GM18507 (cell line): ENCODE data around the gene OGDH.
"Not testable (repeated sequence)": the region's sequence is repeated elsewhere in the genome, so short reads cannot be mapped to it uniquely, and the experiment has no call there.

Source experiments
- DNase-seq: peaks from one replicate; pipeline ENCODE4 v3.0.0; 2011; ENCODE audit warnings: low read depth; ENCODE audit not compliant: insufficient read length; ENCODE audit errors: extremely low spot score
- FAIRE-seq: peaks from 2 replicates; lab custom pipeline; 2011; peaks lifted over from hg19 to GRCh38; lab: Jason Lieb, UNC

The OGDH gene

GRCh38 chr7:44697136-44698045, 91.0 kb downstream of the OGDH start:
- FAIRE-seq, result no peak

DNA sequence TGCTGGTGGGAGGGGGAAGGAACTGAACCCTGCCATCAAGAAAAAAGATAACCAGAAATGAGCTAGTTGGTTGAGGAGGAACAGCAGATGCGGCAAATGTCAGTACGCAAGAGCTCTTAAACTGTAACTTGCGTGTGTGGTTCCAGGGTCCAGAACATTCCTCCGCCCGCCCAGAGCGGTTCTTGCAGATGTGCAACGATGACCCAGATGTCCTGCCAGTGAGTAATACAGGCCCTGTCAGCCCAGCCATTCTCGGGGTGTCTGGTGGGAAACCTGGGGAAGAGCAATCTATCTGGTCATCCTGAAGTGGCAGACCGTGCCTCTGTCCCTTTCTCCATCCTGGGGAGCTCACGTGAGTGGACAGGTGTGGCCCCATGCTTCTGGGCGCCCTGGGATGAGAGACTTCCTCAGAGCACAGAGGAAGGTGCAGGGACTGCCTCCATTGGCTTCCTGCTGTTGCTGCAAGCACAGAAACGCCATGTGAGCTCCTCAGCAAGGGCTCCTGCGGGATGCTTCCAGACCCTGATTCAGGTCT, 91.7 kb downstream of the OGDH start:
- DNase-seq, result no peak
- FAIRE-seq, result no peak

More at GRCh38 chr7:44697136-44698045, 91.0 kb downstream of the OGDH start:
- no peak for DNase-seq

DNA sequence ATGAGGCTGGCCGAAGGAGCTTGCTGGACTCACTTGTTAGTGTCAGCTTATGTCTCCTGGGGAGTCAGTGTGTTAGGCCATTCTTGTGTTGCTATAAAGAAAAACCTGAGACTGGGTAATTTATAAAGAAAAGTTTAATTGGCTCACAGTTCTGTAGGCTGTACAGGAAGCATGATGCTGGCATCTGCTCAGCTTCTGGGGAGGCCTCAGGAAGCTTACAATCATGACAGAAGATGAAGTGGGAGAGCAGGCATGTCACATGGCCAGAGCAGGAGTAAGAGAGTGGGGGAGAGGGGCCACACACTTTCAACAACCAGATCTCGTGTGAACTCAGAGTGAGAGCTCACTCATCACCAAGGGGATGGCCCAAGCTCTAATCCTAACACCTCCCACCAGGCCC, 93.2 kb downstream of the OGDH start:
- DNase-seq, FAIRE-seq: not testable (repeated sequence)

- DNase-seq, result no peak
- FAIRE-seq, result no peak
These were observed 93.9 kb downstream of the OGDH start for GRCh38 chr7:44700322-44700721.

GRCh38 chr7:44703391-44703790, 97.0 kb downstream of the OGDH start:
- not testable (repeated sequence) for FAIRE-seq, DNase-seq

- no peak for FAIRE-seq
- DNase-seq, result no peak
These were observed 97.5 kb downstream of the OGDH start for GRCh38 chr7:44703921-44704320.

DNA sequence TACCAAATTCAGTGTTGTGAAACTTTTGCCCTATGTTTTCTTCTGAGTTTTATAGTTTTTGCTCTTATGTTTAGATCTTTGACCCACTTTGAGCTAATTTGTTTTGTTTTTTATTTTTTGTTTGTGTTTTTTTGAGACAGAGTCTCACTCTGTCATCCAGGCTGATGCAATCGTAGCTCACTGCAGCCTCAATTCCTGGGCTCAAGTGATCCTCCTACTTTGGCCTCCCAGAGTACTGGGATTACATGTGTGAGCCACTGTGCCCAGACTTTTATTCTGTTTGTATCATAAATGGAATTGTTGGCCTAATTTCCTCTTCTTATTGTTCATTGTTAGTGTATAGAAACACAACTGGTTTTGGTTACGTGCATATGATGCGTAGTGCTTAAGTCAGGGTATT, 99.0 kb downstream of the OGDH start:
- no peak for DNase-seq
- FAIRE-seq, result no peak

GRCh38 chr7:44706788-44707557, 100.5 kb downstream of the OGDH start:
- FAIRE-seq, result no peak
- no peak for DNase-seq

DNA sequence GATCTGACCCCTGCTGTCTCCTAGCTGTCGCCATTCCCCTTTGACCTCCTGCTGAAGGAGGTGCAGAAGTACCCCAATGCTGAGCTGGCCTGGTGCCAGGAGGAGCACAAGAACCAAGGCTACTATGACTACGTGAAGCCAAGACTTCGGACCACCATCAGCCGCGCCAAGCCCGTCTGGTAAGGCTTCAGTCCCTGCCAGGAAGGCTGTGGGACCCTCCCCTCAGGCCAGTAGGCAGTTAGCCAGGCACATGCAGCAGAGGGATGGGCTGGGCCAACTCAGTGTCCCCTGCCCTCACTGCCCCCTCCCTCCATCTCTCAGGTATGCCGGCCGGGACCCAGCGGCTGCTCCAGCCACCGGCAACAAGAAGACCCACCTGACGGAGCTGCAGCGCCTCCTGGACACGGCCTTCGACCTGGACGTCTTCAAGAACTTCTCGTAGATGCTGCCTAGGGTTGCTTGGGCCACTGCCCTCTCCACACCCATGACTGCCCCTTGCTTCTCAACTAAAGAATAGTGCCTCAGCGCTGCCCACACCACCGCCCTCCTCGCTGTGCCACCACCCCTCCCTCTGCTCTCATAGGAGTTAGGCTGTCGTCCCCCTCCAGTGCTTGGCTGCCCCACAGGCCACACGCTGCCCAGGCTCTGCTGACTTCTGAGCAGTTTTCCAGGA, 101.3 kb downstream of the OGDH start:
- DNase-seq (no peak), FAIRE-seq (no peak)

GRCh38 chr7:44709011-44709915, 102.8 kb downstream of the OGDH start:
- DNase-seq (no peak), FAIRE-seq (no peak)

GRCh38 chr7:44709945-44710596, 103.6 kb downstream of the OGDH start:
- DNase-seq (no peak), FAIRE-seq (no peak)

- FAIRE-seq (no peak), DNase-seq (no peak)
These were observed 105.1 kb downstream of the OGDH start for GRCh38 chr7:44711528-44711927.

GRCh38 chr7:44712012-44712411, 105.6 kb downstream of the OGDH start:
- FAIRE-seq, result no peak

DNA sequence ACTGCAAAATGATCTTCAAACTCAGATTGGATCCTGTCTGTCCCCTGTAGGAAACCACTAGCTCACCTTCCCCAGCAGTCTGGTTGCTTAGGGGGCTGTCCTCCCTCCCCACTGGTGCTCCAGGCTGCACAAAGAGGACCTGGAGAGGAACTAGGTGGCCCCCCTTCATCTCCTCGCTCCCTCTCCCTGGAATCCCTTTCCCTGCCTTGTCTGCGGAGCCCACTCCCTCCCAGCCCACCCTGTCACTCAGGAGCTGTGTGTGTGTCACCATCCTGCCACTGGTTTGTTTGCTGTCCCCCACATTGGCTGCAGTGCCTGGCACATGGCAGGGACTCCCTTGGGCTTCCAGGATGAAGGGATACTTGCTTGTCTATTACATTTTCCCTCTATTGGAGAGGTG, 106.7 kb downstream of the OGDH start:
- FAIRE-seq, result no peak
- DNase-seq, result no peak

More at GRCh38 chr7:44712012-44712411, 105.6 kb downstream of the OGDH start:
- DNase-seq, result no peak

- no peak for FAIRE-seq
These were observed 107.4 kb downstream of the OGDH start for GRCh38 chr7:44713680-44714335.

GRCh38 chr7:44716205-44716604, 109.8 kb downstream of the OGDH start:
- no peak for FAIRE-seq
- DNase-seq, result no peak

More at GRCh38 chr7:44713680-44714335, 107.4 kb downstream of the OGDH start:
- DNase-seq, result no peak

DNA sequence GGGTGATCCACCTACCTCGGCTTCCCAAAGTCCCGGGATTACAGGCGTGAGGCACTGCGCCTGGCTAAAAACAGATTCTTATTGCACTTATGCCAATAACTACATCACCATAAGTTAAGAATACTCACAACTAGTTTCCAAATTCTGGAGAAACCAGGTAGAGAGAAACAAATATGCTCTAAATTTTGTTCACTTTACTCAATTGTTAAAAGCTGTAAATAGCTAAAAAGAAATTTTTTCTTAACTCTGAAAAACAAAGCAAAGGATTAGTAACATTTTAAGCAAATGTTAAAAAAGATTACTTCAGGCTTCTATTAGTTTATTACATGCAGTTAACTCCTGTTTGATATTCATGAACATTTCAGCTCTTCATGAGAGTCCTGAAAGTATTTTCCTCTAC, 113.9 kb downstream of the OGDH start:
- FAIRE-seq, result no peak

DNA sequence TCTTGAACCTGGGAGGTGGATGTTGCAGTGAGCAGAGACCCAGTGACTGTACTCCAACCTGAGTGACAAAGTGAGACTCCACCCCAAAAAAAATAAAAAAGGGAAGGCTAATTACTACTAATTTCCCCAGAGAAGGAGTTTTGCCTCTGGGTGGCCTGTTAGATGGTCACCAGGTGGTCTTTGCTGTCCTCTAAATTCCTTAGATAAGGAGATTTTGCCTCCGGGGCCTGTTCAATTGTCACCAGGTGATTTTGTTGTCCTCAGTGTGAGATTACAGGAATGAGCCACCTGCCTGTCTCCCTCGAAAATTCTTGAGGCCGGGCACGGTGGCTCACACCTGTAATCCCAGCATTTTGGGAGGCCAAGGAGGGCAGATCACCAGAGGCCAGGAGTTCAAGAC, 117.8 kb downstream of the OGDH start:
- FAIRE-seq (no peak), DNase-seq (no peak)

More for the DNA sequence above, 113.9 kb downstream of the OGDH start:
- no peak for DNase-seq
